H1 (cell line): ENCODE data around the gene AADAC. TPM values are rescaled to one million over a fixed set of nuclear protein-coding genes. Genes with fewer than 3 reads are reported as not detected.

Experiments
- CTCF ChIA-PET: fragments of 300-600 bp; sonication (Branson Sonifier 250); formaldehyde crosslinking; loops from one replicate; lab custom pipeline; 2021; ENCODE audit not compliant: partially characterized antibody; lab: Charles Lee
- POLR2A ChIA-PET: fragments of 300-600 bp; sonication (Branson Sonifier 250); formaldehyde crosslinking; loops from one replicate; lab custom pipeline; 2021; ENCODE audit warnings: inconsistent platforms; ENCODE audit not compliant: partially characterized antibody; lab: Charles Lee
- DNase-seq, 2 experiments: peaks; one replicate each; pipeline versions ENCODE4 v3.0.0 to v3.0.0-alpha.2; 2010 to 2022; ENCODE audit warnings: low spot score in 2 of 2, low read depth in 1 of 2, mixed read lengths in 1 of 2
- FAIRE-seq: peaks from 2 replicates; lab custom pipeline; 2011; peaks lifted over from hg19 to GRCh38; lab: Jason Lieb, UNC
- H2AFZ ChIP-seq: 2 replicates; pipeline ENCODE4 v1.8.1; 2012; ENCODE audit warnings: low read length, inconsistent platforms
- H2AK5ac ChIP-seq: 2 replicates; pipeline ENCODE4 v1.6.1; 2013; ENCODE audit warnings: low read depth, low read length
- H2BK120ac ChIP-seq: replicated peaks from 2 replicates; pipeline ENCODE3; 2013; ENCODE audit warnings: low read depth, low read length, inconsistent platforms
- H2BK12ac ChIP-seq: 2 replicates; pipeline ENCODE4 v1.6.1; 2013; ENCODE audit warnings: low read depth, low read length
- H2BK15ac ChIP-seq: 2 replicates; pipeline ENCODE4 v1.6.1; 2013; ENCODE audit warnings: low read length
- H2BK20ac ChIP-seq: 2 replicates; pipeline ENCODE4 v1.6.1; 2013; ENCODE audit warnings: low read length
- H2BK5ac ChIP-seq: 2 replicates; pipeline ENCODE4 v1.6.1; 2013; ENCODE audit warnings: low read depth, low read length
- H3K14ac ChIP-seq: 2 replicates; pipeline ENCODE4 v1.6.1; 2013; ENCODE audit warnings: inconsistent platforms; ENCODE audit not compliant: insufficient read length
- H3K18ac ChIP-seq: 2 replicates; pipeline ENCODE4 v1.6.1; 2013; ENCODE audit warnings: low read length; ENCODE audit errors: extremely low read depth
- H3K23ac ChIP-seq: 2 replicates; pipeline ENCODE4 v1.6.1; 2013; ENCODE audit warnings: inconsistent platforms; ENCODE audit not compliant: insufficient read length
- H3K23me2 ChIP-seq: 2 replicates; pipeline ENCODE4 v1.6.1; 2013; ENCODE audit warnings: low read depth, low read length
- H3K27ac ChIP-seq: 2 replicates; pipeline ENCODE4 v1.6.1; 2011; ENCODE audit warnings: low read depth, low read length, inconsistent platforms
- H3K27me3 ChIP-seq, 4 experiments: replicated peaks in 1 of 4; 1 replicate in 1 of 4; 2 replicates in 3 of 4; pipeline versions ENCODE4 v1.6.1 to v1.8.1; 2011 to 2013; ENCODE audit warnings: low read length in 3 of 4, mild to moderate bottlenecking in 3 of 4, inconsistent platforms in 2 of 4, mixed read lengths in 2 of 4, moderate library complexity in 1 of 4; ENCODE audit not compliant: control insufficient read depth in 3 of 4, insufficient read depth in 3 of 4; ENCODE audit errors: extremely low read depth in 1 of 4
- H3K36me3 ChIP-seq, 4 experiments: 2 replicates each; pipeline versions ENCODE4 v1.6.1 to v1.8.1; 2011 to 2013; ENCODE audit warnings: mild to moderate bottlenecking in 4 of 4, low read length in 3 of 4, moderate library complexity in 2 of 4, control low read depth in 1 of 4, inconsistent platforms in 1 of 4; ENCODE audit not compliant: insufficient read depth in 4 of 4, control insufficient read depth in 2 of 4
- H3K4ac ChIP-seq: replicated peaks from 2 replicates; pipeline ENCODE3; 2013; ENCODE audit warnings: low read length, low read depth, mixed read lengths, inconsistent platforms; ENCODE audit not compliant: insufficient read length
- H3K4me1 ChIP-seq, 4 experiments: replicated peaks in 1 of 4; 1 replicate in 1 of 4; 2 replicates in 3 of 4; pipeline versions ENCODE4 v1.6.1 to v1.8.1; 2011 to 2013; ENCODE audit warnings: low read length in 3 of 4, inconsistent platforms in 2 of 4, mixed read lengths in 1 of 4; ENCODE audit not compliant: insufficient read depth in 4 of 4, control insufficient read depth in 3 of 4
- H3K4me2 ChIP-seq, 2 experiments: 2 replicates each; pipeline versions ENCODE4 v1.6.1 to v1.8.1; 2011 to 2013; ENCODE audit warnings: low read depth in 2 of 2, low read length in 2 of 2, control low read depth in 1 of 2, inconsistent platforms in 1 of 2, mild to moderate bottlenecking in 1 of 2; ENCODE audit not compliant: insufficient read depth in 1 of 2
- H3K4me3 ChIP-seq, 4 experiments: fragments of 200-600, 300-600 bp in 1 of 4; sonication (generic), shearing (Covaris generic), sonication (Bioruptor Twin) in 1 of 4; 2 replicates each; pipeline versions ENCODE4 v1.5.1 to v1.8.1; 2011 to 2016; ENCODE audit warnings: low read length in 4 of 4, low read depth in 3 of 4, control low read depth in 2 of 4, inconsistent platforms in 2 of 4, mild to moderate bottlenecking in 2 of 4, mixed read lengths in 1 of 4, moderate library complexity in 1 of 4; ENCODE audit not compliant: insufficient read depth in 2 of 4; ENCODE audit errors: extremely low read depth in 1 of 4
- H3K56ac ChIP-seq: replicated peaks from 2 replicates; pipeline ENCODE3; 2013; ENCODE audit warnings: low read depth, mild to moderate bottlenecking, mixed read lengths, low read length, inconsistent platforms; ENCODE audit not compliant: insufficient read length
- H3K79me1 ChIP-seq: 2 replicates; pipeline ENCODE4 v1.6.1; 2013; ENCODE audit warnings: low read depth, low read length, control low read depth
- H3K79me2 ChIP-seq, 2 experiments: 2 replicates each; pipeline versions ENCODE4 v1.6.1 to v1.8.1; 2012 to 2013; ENCODE audit warnings: low read length in 2 of 2, mild to moderate bottlenecking in 2 of 2, inconsistent platforms in 1 of 2; ENCODE audit not compliant: insufficient read depth in 2 of 2, control insufficient read depth in 1 of 2
- H3K9ac ChIP-seq, 4 experiments: replicated peaks in 1 of 4; 1 replicate in 1 of 4; 2 replicates in 3 of 4; pipeline versions ENCODE4 v1.6.1 to v1.8.1; 2011 to 2013; ENCODE audit warnings: low read depth in 3 of 4, low read length in 3 of 4, control low read depth in 2 of 4, mild to moderate bottlenecking in 2 of 4, moderate library complexity in 2 of 4, inconsistent platforms in 1 of 4; ENCODE audit errors: extremely low read depth in 1 of 4
- H3K9me3 ChIP-seq, 2 experiments: 2 replicates each; pipeline versions ENCODE4 v1.6.1 to v1.8.1; 2012 to 2013; ENCODE audit warnings: mild to moderate bottlenecking in 2 of 2, moderate library complexity in 2 of 2, control low read depth in 1 of 2, inconsistent platforms in 1 of 2, low read depth in 1 of 2, low read length in 1 of 2, mixed read lengths in 1 of 2; ENCODE audit not compliant: insufficient read depth in 2 of 2
- H4K20me1 ChIP-seq, 2 experiments: replicated peaks in 1 of 2; 2 replicates each; pipeline versions ENCODE3 to v1.8.1; 2011 to 2013; ENCODE audit warnings: inconsistent platforms in 2 of 2, low read length in 2 of 2, mild to moderate bottlenecking in 1 of 2; ENCODE audit not compliant: insufficient read depth in 2 of 2, control insufficient read depth in 1 of 2
- H4K5ac ChIP-seq: 2 replicates; pipeline ENCODE4 v1.6.1; 2013; ENCODE audit warnings: low read length, low read depth, mixed read lengths, inconsistent platforms; ENCODE audit not compliant: insufficient read length
- H4K8ac ChIP-seq: 2 replicates; pipeline ENCODE4 v1.8.0; 2013; ENCODE audit warnings: mild to moderate bottlenecking, moderate library complexity, low read length, inconsistent platforms; ENCODE audit not compliant: insufficient read depth; ENCODE audit errors: extremely low read depth
- H4K91ac ChIP-seq: replicated peaks from 2 replicates; pipeline ENCODE3; 2013; ENCODE audit warnings: low read length, mixed read lengths, inconsistent platforms; ENCODE audit not compliant: insufficient read length
- RAD21 ChIP-seq, 2 experiments: IDR thresholded peaks in 1 of 2; conservative IDR thresholded peaks in 1 of 2; 2 replicates each; pipeline ENCODE4 v1.6.1; 2011; ENCODE audit warnings: low read depth in 2 of 2, low read length in 2 of 2, improper control_type of control experiment in 1 of 2, inconsistent platforms in 1 of 2, mild to moderate bottlenecking in 1 of 2, moderate library complexity in 1 of 2
- SRF ChIP-seq: IDR thresholded peaks from 2 replicates; pipeline ENCODE4 v1.6.1; 2011; ENCODE audit warnings: mild to moderate bottlenecking, low read depth, low read length, moderate library complexity
- WGBS, 2 experiments: shearing (Covaris generic) in 1 of 2; methylation state at CpG; one replicate each; pipeline versions ENCODE4 v1.1.6 to v1.1.7; 2013 to 2015; ENCODE audit warnings: low lambda C conversion rate in 2 of 2, mixed read lengths in 2 of 2, inconsistent platforms in 1 of 2, low coverage in 1 of 2, missing lambda C conversion rate in 1 of 2; ENCODE audit not compliant: insufficient replicate concordance in 2 of 2, insufficient coverage in 1 of 2, insufficient read length in 1 of 2; ENCODE audit errors: extremely low coverage in 1 of 2, missing lambda C conversion rate in 1 of 2; 5-methylcytosine and 5-hydroxymethylcytosine counted together
- polyA plus RNA-seq, 7 experiments: library from polyadenylated mRNA; depleted of rRNA in 3 of 7; stranded (reverse) in 5 of 7; unstranded in 2 of 7; fragments of >200 nt in 5 of 7; fragments of 200-250 nt in 2 of 7; gene quantifications; 1 replicate in 5 of 7; 2 replicates in 1 of 7; 4 replicates in 1 of 7; pipeline versions ENCODE4 v1.2.1 to v1.2.3, GENCODE V29; 2011 to 2013; ENCODE audit warnings: missing spikeins in 2 of 7, mixed read lengths in 2 of 7
- total RNA-seq: library from RNA; stranded (reverse); fragmentation: NEBNext Ultra II Directional; extraction: Animal tissue kit (Norgen Biotek cat#: 25700); gene quantifications from 2 replicates; pipeline ENCODE4 v1.2.1, GENCODE V29; 2021

AADAC gene
- total and polyA plus RNA-seq, 2 of the 8 experiments (the other 6 are each of a cell fraction or from before 2014, with no cell fraction given): not detected

- Histone ChIP-seq H3K18ac (no peak overlapping the region), H3K9me3 (no peaks in the 10 kb centered on the region), H3K9ac (no peak overlapping the region), H3K23me2 (0 out of 2 replicates have a peak, but pooled peaks cover 2% of the 10 kb centered on the region), H2BK5ac (no peak overlapping the region), H3K79me2 (no peaks in the 10 kb centered on the region), H3K4me2 (no peak overlapping the region), H2AFZ (no peak overlapping the region), H3K14ac (no peak overlapping the region), H3K79me1 (no peaks in the 10 kb centered on the region), H3K56ac (no peak overlapping the region), H2BK15ac (no peak overlapping the region), H4K5ac (no peak overlapping the region), H3K27me3 (no peaks in the 10 kb centered on the region), H3K23ac (no peak overlapping the region), H3K4me3 (no peak overlapping the region), H3K4me1 (no peaks in the 10 kb centered on the region), H3K36me3 (no peaks in the 10 kb centered on the region; a peak in 1 of 8 replicates), H3K27ac (no peak overlapping the region), H2BK20ac (no peak overlapping the region), H2AK5ac (no peak overlapping the region), H2BK120ac (no peak overlapping the region), H4K20me1 (no peaks in the 10 kb centered on the region), H4K91ac (no peak overlapping the region), H2BK12ac (no peak overlapping the region), H3K4ac (no peak overlapping the region), H4K8ac (no peak overlapping the region)
- FAIRE-seq (no peak), DNase-seq (no peak)
- TF ChIP-seq SRF: no peak
- TF ChIP-seq RAD21 (IDR thresholded peaks at IDR 0.05 in 1 of 2, conservative IDR thresholded peaks at IDR 0.05 in 1 of 2; ENCODE audit: low read depth in 2 of 2, low read length in 2 of 2): peak; percentile 28 to 40; a peak in 3 of 4 replicates
- POLR2A ChIA-PET: no interaction called here
- CTCF ChIA-PET: no interaction called here
- 87% methylated on average over 4 of the region's 4 CpGs; no CpG with 5 or more reads in 1 of the 2 experiments for WGBS, 2 experiments
These were observed 4.4 kb downstream of the AADAC start for GRCh38 chr3:151818361-151818760.
